HS-27A (cell line): Measurements from ENCODE around the gene JARID2.

ENCODE experiments used
- DNase-seq: peaks from one replicate; pipeline ENCODE4 v3.0.0-alpha.2; 2012; ENCODE audit warnings: low read depth, missing footprints

JARID2 gene

DNA sequence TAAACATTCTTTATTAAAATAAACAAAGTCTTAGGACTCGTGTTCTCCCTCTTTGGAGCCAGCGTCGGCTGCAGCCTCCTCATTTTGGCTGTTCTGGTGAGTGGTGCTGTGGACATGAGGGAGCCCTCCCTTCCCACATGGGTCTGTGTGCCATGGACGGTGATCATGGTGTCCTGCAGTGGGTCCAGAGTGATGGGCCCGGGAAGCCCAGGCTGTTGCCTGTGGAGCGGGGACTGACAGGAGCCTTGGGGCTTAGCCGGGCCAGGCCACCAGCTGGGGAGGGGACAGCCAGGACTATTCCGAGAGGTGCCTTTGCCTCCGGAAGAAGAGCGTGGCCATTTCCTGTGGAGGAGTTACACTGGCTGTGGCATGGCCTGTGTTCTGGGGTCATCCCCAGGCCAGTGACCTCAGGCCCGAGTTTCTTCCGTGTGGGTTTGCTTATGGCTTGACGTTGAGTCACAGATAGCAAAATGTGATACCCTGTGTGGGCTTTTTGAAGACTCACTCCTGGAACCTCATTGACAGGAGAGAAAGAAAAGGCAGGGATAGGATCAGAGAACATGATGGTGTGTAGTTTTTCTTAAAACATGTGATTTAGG, 263.6 kb downstream of the JARID2 start:
- no peak for DNase-seq

DNA sequence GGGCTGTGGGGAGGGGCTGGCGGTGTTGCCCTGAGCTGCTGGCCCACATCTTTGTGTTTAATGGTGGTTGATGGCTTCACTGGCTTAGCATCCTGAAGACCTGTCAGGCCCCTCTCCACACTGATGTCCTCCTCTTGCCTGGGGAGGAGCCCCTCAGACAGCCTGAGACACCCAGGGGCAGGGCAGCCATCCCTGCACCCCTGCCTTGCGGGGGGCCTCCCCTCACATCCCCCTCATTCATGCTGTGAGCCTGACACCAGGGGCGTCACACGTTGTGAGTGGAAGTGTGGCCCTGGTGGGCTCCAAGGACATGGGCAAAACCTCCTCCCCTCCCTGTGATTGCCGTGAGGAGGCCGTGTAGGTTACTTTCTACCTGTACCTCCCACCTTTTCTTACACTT, 264.3 kb downstream of the JARID2 start:
- DNase-seq = no peak

DNA sequence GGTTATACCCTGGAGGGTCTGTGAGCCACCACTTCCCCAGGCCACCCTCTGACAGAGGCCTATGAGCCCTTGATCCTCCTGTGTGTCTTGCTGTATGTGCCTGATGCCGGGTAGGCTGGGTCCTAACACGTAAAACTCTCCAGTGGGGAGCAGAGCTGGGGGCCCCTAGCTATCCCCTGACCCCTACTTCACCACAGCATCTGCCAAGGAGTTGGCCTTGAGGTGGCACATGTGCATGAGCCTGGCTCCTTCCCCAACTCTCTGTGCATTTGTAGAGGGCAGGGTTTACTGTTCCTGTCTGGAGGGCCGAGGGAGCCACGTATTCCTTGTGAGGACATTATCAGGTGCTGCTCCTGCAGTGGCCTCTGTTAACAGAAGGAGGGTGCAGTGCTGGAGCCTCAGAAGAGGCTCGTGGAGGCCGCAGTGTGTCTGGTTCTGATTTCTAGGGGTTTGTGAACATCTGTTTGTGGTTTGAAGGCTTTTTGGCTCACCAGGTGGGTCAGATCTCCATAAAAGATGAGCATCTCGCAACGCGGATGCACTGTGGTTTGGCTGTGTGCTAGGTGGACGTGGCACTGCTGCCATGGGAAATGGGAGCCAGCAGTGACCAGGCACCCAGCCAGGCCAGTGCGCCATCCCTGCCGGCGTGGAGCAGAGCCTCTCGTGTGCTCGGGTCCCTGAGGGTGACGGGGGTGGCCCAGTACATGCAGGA, 264.8 kb downstream of the JARID2 start:
- no peak for DNase-seq

- no peak for DNase-seq
Observed at GRCh38 chr6:15511248-15512125, 265.6 kb downstream of the JARID2 start.

DNA sequence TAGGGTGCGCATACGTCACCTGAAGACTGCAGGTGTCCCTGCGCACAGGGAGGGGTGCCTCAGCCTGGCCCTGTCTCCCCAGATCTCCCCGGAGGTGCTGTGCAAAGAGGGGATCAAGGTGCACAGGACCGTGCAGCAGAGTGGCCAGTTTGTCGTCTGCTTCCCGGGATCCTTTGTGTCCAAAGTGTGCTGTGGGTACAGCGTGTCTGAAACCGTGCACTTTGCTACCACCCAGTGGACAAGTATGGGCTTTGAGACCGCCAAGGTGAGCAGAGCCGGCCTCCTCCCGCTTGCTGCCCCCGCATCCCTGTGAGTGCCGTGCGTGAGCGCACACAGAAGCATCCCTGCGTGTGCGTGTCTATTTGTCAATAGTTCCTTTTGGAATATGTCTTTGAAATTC, 266.3 kb downstream of the JARID2 start:
- no peak for DNase-seq

DNA sequence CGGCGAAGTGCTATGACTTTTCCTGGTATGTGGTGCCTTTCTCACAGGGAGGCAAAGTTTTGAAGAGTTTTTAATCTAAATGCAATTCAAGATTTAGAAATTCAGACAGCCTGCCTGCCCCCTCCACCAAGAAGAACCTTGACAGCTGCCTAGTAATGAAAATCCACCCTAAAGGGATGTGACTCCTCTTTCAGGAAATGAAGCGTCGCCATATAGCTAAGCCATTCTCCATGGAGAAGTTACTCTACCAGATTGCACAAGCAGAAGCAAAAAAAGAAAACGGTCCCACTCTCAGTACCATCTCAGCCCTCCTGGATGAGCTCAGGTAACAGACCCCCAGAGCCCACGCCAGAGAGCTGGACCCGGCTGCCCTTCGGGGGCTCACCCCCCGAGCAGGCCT, 266.9 kb downstream of the JARID2 start:
- DNase-seq = no peak

GRCh38 chr6:15513131-15513771, 267.4 kb downstream of the JARID2 start:
- no peak for DNase-seq

DNA sequence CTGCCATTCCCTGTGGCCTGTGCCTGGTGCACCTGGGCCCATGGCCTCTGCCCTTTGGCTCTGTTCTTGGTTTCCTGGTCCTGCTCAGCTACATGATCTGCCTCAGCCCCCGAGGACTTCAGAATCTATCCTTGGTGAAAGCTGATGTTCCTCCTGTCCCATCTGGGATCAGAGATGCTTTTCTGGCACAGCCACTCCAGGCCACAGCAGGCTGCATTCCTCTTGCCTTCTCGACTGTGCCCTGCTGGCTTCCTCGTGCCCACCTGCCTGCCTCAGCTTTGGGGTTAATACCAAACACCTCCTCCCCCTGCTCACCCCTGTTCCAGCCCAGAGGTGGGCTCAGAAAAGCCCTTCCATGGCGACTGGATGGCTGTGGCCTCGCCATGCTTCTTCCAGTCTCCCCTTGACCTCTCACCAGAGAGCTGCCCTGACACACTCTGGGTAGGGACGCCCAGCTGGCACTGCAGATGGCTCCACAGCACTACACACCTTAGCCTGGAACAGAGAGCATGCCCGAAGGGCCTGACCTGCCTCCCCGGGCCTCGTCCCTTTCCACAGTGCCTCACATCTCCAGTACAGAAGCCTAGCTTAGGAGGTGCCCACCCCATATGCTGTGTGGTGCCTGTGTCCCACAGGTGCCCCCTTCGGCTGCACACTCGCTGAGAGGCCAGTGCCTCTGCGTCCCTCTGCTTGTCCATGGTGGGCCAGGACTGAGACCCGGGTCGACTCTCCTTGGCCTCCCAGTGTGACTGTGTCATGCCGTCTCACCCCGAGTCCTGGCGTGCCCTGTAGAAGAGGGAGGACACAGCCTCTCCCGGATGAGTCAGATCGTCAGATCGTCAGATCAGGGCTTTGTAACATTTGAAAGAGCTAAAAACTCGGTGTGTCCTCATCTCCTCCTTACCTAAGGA, 268.2 kb downstream of the JARID2 start:
- DNase-seq = no peak

DNA sequence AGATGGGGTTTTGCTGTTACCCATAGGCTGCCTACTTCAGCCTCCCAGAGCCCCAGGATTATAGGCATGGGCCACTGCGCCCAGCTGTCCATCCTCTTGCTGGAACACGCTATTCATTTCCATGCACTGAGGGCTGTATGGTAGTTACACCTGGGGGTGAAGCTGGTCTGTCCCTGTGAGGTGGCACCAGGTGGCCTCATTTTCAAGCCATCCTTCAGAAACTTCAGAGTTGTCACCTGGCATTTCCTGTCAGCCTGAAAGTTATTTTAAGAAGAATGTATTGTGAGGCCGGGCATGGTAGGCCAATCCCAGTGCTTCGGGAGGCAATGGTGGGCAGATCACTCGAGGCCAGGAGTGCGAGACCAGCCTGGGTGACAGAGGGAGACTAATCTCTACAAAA, 269.4 kb downstream of the JARID2 start:
- DNase-seq = no peak

DNA sequence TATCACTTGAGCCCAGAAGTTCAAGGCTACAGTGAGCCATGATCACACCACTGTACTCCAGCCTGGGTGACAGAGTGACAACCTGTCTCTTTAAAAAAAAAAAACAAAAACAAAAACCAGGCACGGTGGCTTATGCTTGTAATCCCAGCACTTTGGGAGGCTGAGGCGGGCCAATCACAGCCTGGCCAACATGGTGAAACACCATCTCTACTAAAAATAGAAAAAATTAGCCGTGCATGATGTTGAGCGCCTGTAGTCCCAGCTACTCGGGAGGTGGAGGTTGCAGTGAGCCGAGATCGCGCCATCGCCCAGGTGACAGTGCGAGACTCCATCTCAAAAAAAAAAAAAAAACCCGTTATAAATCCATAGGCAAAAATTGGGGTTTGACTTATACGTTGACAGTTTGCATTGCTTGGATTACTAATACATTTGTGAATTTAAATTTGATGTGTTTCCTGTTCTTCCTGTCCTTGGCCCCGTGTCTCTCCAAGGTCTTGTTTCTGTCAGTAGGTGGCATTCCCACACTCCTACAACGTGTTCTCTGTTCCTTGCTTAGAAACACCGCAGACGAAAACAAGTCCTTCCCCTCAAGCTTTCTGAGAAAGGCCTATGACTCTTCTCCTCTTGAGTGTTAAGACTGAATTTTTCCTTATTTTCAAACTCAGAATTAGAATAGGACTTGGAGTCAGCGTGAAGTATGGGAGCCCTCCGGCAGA, 269.9 kb downstream of the JARID2 start:
- DNase-seq = no peak

- DNase-seq = no peak
Observed at GRCh38 chr6:15516378-15516777, 270.5 kb downstream of the JARID2 start.

- DNase-seq = no peak
Observed at GRCh38 chr6:15516923-15517560, 271.2 kb downstream of the JARID2 start.

- DNase-seq = no peak
Observed at GRCh38 chr6:15517600-15517999, 271.7 kb downstream of the JARID2 start.

GRCh38 chr6:15518057-15518456, 272.2 kb downstream of the JARID2 start:
- DNase-seq = no peak

DNA sequence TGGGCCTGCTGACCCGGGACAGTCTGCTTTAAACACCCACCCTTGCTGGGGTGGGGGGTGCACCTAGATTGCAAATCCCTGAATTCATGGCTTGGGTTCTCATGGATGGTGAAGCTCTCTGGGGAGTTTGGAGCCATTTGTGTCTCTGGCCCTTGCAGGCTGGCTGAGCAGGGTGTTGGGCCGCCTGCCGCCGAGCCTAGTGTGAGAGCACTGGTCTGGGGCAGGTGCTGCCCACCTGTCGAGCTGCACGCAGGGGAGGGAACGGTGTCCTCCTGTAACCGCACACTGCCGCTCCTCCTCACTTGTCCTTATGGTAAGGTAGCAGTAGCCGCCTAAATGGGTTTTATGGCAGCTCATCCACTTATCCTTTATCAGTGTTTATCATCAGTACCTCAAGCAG, 273.0 kb downstream of the JARID2 start:
- no peak for DNase-seq

- no peak for DNase-seq
Observed at GRCh38 chr6:15519681-15520080, 273.8 kb downstream of the JARID2 start.

DNA sequence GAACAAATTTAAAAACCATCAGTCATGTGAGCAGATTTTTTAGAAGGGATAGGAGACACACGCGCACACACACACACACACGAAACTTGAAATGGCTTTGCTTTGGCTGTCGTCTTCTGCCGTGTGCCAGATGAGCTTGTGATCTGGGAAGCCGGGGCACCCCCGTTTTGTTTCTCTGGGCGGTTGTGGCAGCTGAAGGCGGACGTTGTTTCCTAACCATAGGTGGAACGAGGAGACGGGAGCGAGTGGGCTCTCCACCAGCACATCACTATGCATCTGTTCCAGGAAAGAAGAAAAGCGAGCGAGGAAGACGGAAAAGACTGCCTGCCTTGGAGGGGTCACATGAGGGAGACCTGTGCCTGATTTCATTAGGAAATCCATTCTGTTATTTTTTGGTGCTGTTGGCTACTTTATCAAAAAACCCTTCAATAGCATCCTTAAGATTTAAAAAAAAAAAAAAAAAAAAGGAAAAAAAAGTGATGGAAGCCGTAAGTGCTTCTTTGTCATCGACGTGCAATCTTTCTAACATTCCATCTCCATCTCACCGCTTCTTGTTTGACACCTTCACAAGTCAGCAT, 274.8 kb downstream of the JARID2 start:
- no peak for DNase-seq

GRCh38 chr6:15521582-15521981, 275.7 kb downstream of the JARID2 start:
- no peak for DNase-seq

DNA sequence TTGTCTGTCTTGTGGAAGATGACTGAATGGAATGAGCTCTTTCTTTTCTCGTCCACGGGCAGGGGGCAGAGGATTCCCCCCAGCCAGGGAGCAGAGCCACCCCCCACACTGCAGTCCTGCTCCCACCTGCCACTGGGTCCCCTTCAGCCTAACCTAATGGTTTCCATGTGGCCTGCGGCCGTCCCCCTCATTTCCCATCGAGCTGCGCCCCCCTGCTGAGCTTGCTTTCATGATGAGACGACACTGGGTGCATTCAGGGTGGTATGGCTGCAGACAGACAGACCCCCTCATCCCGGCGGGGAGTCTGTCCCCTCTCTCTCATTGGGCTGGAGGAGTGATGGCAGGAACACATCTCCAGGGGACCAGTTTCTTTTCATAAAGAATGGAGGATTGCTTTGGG, 276.2 kb downstream of the JARID2 start:
- DNase-seq = no peak

GRCh38 chr6:15522427-15522826, 276.6 kb downstream of the JARID2 start:
- DNase-seq = no peak
